ENCODE measurements around the gene UBC. TPM values are rescaled to one million over a fixed set of nuclear protein-coding genes. Genes with fewer than 3 reads are reported as not detected.

The UBC gene
- total and polyA plus RNA-seq, 4 donors, result 1,113 to 1,682 (median 1,303) TPM

DNA sequence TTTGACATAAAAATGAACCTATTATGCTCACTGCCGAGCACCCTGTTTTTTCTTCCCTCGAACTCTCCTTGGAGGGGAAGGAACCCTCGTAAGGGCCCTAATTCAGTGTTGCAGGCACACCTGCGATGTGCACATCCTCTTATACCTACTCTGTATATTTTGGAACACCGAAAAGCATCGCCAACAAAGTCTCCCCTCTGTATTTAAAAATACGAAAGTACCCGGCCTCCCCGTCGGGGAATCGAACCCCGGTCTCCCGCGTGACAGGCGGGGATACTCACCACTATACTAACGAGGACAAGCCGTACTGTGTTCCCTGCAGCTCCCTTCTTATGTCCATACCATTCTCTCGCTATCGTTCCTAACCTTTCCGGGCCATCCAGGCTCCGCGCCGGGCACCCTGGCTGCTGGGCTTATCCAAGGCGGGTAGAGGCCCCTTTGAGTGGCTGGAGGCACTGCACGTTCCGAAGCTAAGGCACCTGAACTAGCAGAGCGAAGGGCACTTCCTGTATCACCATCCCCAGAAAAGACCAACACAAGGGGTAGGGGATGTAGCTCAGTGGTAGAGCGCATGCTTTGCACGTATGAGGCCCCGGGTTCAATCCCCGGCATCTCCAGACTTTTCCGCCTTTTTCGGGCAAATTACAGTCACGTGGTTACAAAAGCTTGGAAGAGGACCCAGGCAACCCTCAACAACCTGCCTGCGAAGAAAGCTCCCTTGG is 25.1 kb upstream of the UBC start:
- H3K9me3 ChIP-seq (ENCODE audit: control insufficient read depth in 4 of 4, insufficient read depth in 3 of 4, low read length in 3 of 4), result no peaks in the 10 kb centered on the region
- peak overlapping the region; percentile 51 to 89 for H3K27ac ChIP-seq (ENCODE audit: low read depth in 1 of 2, low read length in 1 of 2)
- peaks cover 0 to 20% (median 2%) of the 10 kb centered on the region in 5 donors for H3K4me1 ChIP-seq (ENCODE audit: control insufficient read depth in 5 of 5, insufficient read depth in 5 of 5, low read length in 5 of 5)
- H3K9ac ChIP-seq (ENCODE audit: insufficient read depth in 1 of 2, low read length in 2 of 2), result peak overlapping the region; percentile 49 to 79
- peaks cover 0 to 6% (median 0%) of the 10 kb centered on the region in 4 donors for H3K36me3 ChIP-seq (ENCODE audit: control insufficient read depth in 4 of 4, insufficient read depth in 4 of 4, low read length in 4 of 4)
- WGBS, 2 donors, result 0% methylated on average over 35 of the region's 35 CpGs
- TF ChIP-seq, protein P1, sequence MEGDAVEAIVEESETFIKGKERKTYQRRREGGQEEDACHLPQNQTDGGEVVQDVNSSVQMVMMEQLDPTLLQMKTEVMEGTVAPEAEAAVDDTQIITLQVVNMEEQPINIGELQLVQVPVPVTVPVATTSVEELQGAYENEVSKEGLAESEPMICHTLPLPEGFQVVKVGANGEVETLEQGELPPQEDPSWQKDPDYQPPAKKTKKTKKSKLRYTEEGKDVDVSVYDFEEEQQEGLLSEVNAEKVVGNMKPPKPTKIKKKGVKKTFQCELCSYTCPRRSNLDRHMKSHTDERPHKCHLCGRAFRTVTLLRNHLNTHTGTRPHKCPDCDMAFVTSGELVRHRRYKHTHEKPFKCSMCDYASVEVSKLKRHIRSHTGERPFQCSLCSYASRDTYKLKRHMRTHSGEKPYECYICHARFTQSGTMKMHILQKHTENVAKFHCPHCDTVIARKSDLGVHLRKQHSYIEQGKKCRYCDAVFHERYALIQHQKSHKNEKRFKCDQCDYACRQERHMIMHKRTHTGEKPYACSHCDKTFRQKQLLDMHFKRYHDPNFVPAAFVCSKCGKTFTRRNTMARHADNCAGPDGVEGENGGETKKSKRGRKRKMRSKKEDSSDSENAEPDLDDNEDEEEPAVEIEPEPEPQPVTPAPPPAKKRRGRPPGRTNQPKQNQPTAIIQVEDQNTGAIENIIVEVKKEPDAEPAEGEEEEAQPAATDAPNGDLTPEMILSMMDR (IDR thresholded peaks at IDR 0.05; ENCODE audit: control extremely low read depth, extremely low read depth), result no peak
- H3K27me3 ChIP-seq (ENCODE audit: control insufficient read depth in 3 of 3, insufficient read depth in 3 of 3, low read length in 2 of 3), result no peaks in the 10 kb centered on the region
- H3K4me3 ChIP-seq, result peak overlapping the region; percentile 9
- DNase-seq (peak; percentile 95 to 97 (median 97)), ATAC-seq (ENCODE audit: insufficient read depth, low FRiP score) (peak; percentile 80)

DNA sequence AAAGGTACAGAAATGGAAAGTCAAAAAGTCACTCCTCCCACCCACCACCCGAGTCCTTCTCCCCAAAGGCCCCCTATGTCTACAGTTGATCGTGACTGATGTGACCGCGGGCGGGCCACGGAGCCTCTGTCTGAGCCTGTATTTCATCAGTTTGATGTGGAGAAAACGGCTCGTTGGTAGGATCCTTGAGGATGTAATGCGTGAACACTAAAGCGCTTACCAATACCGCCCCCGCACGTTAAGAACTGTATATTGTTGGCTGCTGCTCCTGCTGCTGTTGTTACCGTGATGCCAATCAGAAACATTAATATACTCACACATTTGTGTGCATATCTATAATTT is 24.6 kb upstream of the UBC start:
- 0% methylated on average over 14 of the region's 14 CpGs for WGBS, 2 donors
- TF ChIP-seq, protein P1 (IDR thresholded peaks at IDR 0.05; ENCODE audit: control extremely low read depth, extremely low read depth), result no peak
- Histone ChIP-seq H3K27me3 (ENCODE audit: control insufficient read depth in 3 of 3, insufficient read depth in 3 of 3, low read length in 2 of 3) (no peaks in the 10 kb centered on the region), H3K36me3 (ENCODE audit: control insufficient read depth in 4 of 4, insufficient read depth in 4 of 4, low read length in 4 of 4) (peaks cover 0 to 6% (median 0%) of the 10 kb centered on the region in 4 donors), H3K4me1 (ENCODE audit: control insufficient read depth in 5 of 5, insufficient read depth in 5 of 5, low read length in 5 of 5) (peaks cover 0 to 20% (median 2%) of the 10 kb centered on the region in 5 donors), H3K9me3 (ENCODE audit: control insufficient read depth in 4 of 4, insufficient read depth in 3 of 4, low read length in 3 of 4) (no peaks in the 10 kb centered on the region), H3K27ac (ENCODE audit: low read depth in 1 of 2, low read length in 1 of 2) (peak overlapping the region; percentile 22 to 89), H3K9ac (ENCODE audit: insufficient read depth in 1 of 2, low read length in 2 of 2) (peak overlapping the region; percentile 49 to 79), H3K4me3 (no peak overlapping the region)
- peak; percentile 75 to 87 (median 85) for DNase-seq
- peak; percentile 12 for ATAC-seq (ENCODE audit: insufficient read depth, low FRiP score)

DNA sequence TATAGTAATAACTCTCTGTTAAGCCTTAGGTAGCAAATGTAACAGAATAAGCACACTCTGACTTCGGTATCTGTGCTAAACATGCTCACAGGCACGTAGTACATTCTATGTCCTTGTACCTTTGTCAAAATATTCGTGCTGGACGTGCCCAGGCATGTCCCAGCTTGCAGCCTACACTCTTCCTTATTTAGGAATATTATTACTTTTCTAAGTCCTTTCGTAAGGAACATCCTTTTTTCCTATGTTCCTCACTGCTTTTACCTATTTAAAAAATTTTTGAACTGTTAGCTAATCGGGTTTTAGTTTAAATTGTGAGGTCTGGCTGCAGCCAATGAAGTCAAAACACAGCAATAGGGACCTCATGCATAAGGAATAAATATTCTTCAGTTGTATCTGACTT is 24.1 kb upstream of the UBC start:
- no peak overlapping the region for H3K4me3 ChIP-seq
- peak overlapping the region; percentile 49 to 79 for H3K9ac ChIP-seq (ENCODE audit: insufficient read depth in 1 of 2, low read length in 2 of 2)
- peaks cover 0 to 20% (median 2%) of the 10 kb centered on the region in 5 donors for H3K4me1 ChIP-seq (ENCODE audit: control insufficient read depth in 5 of 5, insufficient read depth in 5 of 5, low read length in 5 of 5)
- peaks cover 0 to 5% (median 0%) of the 10 kb centered on the region in 4 donors for H3K36me3 ChIP-seq (ENCODE audit: control insufficient read depth in 4 of 4, insufficient read depth in 4 of 4, low read length in 4 of 4)
- no peaks in the 10 kb centered on the region for H3K9me3 ChIP-seq (ENCODE audit: control insufficient read depth in 4 of 4, insufficient read depth in 3 of 4, low read length in 3 of 4)
- ATAC-seq (ENCODE audit: insufficient read depth, low FRiP score) (no peak), DNase-seq (peak; percentile 36 to 72 (median 59))
- 5 to 8% methylated on average over 6 of the region's 6 CpGs for WGBS, 2 donors
- peak overlapping the region; percentile 22 to 75 for H3K27ac ChIP-seq (ENCODE audit: low read depth in 1 of 2, low read length in 1 of 2)
- no peaks in the 10 kb centered on the region for H3K27me3 ChIP-seq (ENCODE audit: control insufficient read depth in 3 of 3, insufficient read depth in 3 of 3, low read length in 2 of 3)
- TF ChIP-seq, protein P1 (IDR thresholded peaks at IDR 0.05; ENCODE audit: control extremely low read depth, extremely low read depth), result no peak

Measured in lung (tissue), 12 donors.